HG03108 (cell line): ENCODE results near the gene TECR.
"Not testable (repeated sequence)": the region's sequence is repeated elsewhere in the genome, so short reads cannot be mapped to it uniquely, and the experiment has no call there.

ENCODE experiments used
- ATAC-seq: cut with Tn5 transposase; IDR thresholded peaks from one replicate; pipeline ENCODE4 v1.9.1; 2021; ENCODE audit warnings: moderate library complexity; ENCODE audit not compliant: unreplicated experiment

The TECR gene

DNA sequence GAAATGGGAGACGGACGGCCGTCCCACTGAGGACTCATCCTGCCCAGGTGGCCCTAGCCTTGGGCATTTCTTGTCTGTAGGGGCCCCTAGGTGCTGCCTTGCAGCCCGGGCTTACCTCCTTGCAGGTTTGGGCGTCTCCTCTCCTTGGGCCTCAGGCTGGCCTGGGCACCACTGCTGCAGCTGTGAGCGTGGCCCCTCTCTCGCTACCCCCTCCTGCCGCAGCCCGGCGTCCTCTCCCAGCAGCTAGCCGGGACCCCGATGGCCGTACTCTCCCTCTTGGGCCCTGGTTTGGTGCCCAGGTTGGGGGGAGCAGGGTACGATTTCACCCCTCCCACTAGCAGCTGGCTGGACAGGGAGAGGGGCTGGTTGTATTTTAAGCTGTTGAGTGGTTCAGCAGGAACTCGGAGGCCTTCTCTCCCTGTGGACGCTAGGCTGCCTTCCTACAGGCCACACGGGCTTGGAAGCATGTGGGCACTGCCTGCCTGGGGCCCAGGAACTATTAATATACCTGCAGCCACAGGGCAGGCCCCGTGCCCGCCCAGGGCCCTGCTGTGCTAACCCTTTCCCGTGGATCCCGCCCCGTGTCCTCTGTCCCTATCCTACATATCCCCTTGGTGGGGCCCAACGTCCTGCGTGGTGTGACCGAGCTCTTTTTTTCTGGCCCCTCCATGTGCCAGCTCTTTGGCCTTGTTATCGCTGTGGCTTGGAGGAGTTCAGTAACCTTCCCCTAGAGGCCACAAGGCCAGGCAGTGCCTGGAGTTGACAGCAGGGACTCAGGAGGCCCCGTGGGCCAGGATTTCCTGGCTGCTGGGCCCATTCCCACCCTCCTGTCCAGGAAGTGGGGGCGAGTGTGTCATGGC is 30.8 kb downstream of the TECR start:
- no peak for ATAC-seq

GRCh38 chr19:14560776-14561108 is 31.3 kb downstream of the TECR start:
- no peak for ATAC-seq

GRCh38 chr19:14561249-14561648 is 31.9 kb downstream of the TECR start:
- no peak for ATAC-seq

DNA sequence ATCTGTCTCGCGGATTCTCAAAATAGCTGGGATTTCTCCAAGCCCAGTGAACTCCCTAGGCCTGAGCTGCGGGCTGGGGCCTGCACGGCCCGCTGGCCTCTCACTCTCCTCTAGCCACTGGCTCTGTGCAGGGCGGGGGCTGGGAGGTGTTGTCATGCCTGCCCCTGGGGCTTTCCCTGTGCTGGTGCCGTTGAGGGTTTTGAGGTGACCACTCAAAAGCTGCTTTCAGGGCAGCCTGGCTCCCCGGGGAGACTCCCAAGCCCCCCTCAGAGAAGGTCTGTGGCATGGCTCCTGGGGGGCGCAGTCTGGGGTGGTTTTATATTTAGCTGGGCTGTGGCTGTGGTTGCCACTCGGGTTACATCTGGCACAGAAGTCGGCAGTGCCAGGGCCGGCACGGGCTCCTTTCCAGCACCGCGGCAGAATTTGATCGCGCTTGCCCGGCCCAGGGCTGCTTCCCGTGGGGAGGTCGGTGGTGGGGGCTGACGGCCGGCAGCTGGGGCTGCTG is 32.5 kb downstream of the TECR start:
- ATAC-seq, result no peak

DNA sequence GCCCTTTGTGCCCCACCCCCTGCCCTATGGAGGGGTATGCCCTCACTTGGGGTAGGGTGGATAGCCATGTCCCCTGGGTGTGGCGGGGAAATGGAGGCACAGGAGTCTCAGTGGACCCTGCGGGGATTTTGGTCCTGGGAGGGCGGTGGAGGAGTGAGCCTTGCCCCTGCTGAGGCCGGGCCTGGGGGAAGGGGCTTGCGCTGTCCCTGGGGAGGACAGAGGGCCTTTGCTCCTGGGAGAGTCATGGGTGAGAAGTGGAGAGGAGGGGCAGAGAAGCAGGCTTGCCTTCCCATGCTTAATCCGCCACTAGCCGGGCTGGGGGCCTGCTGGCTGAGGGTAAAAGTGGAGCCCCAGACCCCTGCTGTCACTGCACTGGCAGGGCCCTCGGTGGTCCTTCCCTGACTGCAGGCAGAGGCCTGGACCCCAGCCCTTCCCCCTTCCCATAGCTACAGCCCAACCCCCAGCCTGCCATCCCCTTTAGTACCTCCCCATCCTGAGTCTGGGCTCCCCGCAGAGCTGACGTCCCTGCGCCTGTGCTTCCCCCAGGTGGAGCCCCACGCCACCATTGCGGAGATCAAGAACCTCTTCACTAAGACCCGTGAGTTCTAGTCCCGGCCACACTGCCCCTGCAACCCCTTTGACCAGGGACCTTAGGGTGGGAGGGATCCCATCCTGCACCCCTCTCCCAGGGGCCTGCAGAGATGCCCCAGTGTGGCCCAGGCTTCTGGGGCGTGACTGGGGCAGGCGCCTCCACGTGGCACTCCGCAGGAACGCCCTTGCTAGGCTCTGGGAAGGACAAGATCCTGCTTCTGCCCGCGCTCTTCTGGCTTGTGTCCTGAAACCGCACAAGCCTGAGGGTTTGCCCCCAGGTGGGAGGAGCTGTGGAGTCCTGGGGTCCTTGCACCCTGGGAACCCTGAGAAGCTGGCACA is 33.5 kb downstream of the TECR start:
- ATAC-seq, result no peak

- no peak for ATAC-seq
Observed at GRCh38 chr19:14563590-14563926, 34.2 kb downstream of the TECR start.

DNA sequence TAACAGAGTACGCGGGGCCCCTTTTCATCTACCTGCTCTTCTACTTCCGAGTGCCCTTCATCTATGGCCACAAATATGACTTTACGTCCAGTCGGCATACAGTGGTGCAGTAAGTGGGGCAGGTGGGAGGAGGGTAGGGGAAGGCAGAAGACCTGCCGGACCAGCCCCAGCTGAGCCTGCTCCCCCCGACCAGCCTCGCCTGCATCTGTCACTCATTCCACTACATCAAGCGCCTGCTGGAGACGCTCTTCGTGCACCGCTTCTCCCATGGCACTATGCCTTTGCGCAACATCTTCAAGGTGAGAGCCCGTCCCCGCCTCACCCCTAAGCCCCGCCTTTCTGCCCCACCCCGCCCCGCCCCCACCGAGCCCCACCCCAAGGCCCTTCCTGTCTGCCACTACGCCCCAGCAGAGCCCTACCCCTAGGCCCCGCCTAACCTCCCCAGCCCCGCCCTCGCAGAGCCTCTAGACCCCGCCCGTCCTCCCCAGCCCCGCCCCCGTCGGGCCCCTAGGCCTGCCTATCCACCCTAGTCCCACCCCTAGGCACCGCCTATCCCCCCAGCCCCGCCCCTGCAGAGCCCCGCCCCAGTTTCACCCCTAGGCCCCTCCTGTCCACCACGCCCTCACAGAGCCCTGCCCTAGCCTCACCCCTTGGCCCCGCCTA is 34.7 kb downstream of the TECR start:
- no peak for ATAC-seq

DNA sequence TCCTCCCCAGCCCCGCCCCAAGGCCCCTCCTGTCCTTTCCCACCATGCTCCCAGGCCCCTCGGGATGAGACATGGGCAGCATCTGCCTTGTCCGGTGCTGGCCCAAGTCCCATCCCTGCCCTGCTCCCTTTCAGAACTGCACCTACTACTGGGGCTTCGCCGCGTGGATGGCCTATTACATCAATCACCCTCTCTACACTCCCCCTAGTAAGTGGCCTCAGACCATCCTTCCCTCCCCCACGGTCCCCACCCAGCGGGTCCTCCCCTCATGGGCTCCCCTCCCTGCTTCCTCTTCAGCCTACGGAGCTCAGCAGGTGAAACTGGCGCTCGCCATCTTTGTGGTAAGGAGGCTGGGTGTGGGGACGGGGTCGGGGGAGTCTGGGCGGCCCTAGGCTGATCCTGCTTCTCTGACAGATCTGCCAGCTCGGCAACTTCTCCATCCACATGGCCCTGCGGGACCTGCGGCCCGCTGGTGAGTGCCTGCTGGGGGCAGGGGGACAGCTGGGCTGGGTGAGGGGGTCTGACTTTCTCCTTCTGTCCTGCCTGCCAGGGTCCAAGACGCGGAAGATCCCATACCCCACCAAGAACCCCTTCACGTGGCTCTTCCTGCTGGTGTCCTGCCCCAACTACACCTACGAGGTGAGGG is 35.4 kb downstream of the TECR start:
- ATAC-seq, result not testable (repeated sequence)

- no peak for ATAC-seq
Observed at GRCh38 chr19:14565298-14565679, 35.9 kb downstream of the TECR start.

GRCh38 chr19:14565765-14566711 is 36.6 kb downstream of the TECR start:
- no peak for ATAC-seq

DNA sequence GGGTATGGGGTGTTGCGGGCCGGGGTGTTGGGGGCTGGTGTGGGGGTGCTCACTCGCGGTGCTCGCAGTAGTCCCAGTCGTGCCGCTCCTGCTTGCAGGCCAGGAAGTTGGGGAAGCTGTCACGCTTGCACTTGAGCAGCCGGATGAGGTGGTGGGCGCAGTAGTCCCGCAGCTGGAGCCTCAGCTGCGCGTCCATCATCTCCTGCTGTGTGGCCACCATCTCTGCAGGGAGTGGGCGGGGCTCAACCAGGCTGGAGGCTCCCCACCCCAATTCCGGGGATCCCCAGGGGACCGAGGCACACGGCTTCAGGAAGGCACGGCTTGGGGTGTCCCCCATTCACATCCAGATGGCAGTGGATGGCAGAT is 37.3 kb downstream of the TECR start:
- ATAC-seq, result no peak

- ATAC-seq, result no peak
Observed at GRCh38 chr19:14567079-14567478, 37.7 kb downstream of the TECR start.

- no peak for ATAC-seq
Observed at GRCh38 chr19:14570864-14571527, 41.6 kb downstream of the TECR start.

- ATAC-seq, result peak; percentile 76
Observed at GRCh38 chr19:14571695-14572490, 42.5 kb downstream of the TECR start, which contains the start of gene NDUFB7. Gene NDUFB7, minus strand, starts transcription at chr19:14572066. Its CDS starts 66 bp downstream, at chr19:14572000.

DNA sequence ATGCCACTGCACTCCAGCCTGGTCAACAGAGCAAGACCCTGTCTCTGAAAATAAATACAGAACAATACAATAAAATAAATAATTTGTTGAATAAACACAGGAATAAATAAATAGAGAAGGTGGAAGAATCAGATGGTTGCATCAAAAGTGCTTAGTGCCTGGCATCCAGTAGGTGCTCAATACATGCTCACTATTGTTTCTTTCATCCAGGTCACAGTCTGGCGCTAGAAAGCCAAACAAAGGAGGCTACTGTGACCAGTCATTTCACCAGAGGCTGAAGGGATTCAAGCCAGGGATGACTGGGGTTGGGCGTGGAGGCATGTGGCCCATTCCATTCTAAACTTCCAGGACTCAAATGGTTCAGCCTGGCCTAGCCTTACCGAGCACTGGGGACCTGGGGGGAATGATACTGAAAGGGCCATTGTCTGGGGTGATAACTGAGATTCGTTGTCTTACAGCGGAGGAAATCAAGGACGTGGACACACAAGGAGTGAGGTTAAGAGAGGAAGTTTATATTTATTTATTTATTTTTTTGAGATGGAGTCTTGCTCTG is 46.1 kb downstream of the TECR start:
- no peak for ATAC-seq

DNA sequence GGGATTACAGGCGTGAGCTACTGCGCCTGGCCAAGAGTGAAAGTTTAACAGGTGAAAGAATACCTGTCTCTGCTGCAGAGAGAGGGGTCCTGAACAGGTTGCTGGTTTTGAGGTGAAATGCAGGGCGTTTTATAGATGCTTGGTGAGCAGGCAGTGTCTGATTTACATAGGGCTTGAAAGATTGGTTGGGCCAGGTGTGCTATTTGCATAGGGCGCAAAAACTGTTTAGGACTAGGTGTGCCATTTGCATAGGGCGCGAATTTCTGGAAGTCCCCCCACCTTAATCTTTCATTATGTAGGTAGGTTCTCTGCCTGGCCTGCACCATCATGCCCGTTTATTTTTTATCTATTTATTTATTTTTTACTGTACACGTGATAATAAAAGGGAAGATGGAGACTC is 47.0 kb downstream of the TECR start:
- ATAC-seq, result no peak

DNA sequence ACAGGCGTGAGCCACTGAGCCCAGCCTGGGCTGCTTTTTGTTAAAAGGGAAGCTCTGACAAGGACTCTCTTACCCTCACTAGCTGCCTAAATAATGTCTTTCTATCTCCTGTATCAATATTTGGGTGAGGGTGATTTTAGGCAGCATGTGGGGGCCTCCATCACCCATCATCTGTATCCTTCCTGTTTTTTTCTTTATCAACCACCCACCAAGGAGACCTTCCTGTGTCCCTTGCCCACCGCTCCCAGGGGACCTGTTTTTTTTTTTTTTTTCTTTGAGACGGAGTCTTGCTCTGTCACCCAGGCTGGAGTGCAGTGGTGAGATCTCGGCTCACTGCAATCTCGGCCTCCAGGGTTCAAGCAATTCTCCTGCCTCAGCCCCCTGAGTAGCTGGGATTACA is 47.9 kb downstream of the TECR start:
- ATAC-seq, result no peak

DNA sequence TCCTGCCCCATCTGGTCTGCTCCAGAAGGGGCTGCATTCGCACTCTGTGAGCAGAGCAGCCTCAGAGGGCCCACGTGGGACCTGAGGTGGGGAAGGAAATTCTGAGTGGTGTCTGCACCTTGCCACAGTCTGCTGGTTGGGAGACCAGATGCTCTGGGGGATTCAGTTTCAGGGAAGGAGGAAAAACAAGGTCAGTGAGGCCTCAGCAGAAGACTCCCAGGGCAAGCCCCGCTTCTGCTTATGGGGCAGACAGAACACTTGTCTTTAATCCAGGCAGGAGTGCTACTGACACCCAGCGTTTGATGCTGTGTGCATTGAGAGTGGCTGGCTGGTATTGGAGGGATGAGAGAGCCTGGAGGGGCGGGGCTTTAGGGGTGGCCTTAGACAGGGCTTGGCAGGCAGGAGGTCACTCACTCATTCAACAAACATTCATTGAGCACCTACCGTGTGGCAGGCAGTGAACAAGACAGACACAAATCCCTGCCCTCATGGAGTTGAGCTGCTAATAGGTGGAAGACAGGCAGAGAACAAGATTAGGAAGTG is 48.6 kb downstream of the TECR start:
- ATAC-seq, result peak; percentile 32
